Liver (tissue), 2 donors: ENCODE measurements around the gene GUK1.

Source experiments
- TF ChIP-seq, protein P1 (sequence below): fragments of 150-350 bp; IDR thresholded peaks from 2 replicates; pipeline ENCODE4 v1.5.1; 2017; ENCODE audit warnings: improper control_type of control experiment, low read depth, low read length; ENCODE audit not compliant: missing input control
- TF ChIP-seq, protein P2 (sequence below): IDR thresholded peaks from 2 replicates; pipeline ENCODE4 v1.6.1; 2016; ENCODE audit warnings: antibody characterized with exemption
- donor health status: healthy.

DNA sequence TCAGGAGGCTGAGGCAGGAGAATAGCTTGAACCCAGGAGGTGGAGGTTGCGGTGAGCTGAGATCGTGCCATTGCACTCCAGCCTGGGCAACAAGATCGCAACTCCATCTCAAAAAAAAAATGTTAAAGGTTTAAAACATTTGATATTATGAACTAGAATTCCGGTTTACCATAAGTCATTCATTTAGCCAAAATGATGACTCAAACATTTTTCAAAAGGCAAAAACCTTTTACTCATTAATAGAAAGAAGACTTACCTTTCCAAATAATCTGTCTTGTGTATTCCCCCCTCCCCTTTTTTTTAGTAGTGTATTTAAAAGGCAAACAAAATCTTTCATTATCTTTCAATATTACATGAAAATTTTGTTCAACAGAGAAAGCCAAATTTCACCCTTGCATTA lies 22.7 kb upstream of the GUK1 start:
- TF ChIP-seq, protein P1, sequence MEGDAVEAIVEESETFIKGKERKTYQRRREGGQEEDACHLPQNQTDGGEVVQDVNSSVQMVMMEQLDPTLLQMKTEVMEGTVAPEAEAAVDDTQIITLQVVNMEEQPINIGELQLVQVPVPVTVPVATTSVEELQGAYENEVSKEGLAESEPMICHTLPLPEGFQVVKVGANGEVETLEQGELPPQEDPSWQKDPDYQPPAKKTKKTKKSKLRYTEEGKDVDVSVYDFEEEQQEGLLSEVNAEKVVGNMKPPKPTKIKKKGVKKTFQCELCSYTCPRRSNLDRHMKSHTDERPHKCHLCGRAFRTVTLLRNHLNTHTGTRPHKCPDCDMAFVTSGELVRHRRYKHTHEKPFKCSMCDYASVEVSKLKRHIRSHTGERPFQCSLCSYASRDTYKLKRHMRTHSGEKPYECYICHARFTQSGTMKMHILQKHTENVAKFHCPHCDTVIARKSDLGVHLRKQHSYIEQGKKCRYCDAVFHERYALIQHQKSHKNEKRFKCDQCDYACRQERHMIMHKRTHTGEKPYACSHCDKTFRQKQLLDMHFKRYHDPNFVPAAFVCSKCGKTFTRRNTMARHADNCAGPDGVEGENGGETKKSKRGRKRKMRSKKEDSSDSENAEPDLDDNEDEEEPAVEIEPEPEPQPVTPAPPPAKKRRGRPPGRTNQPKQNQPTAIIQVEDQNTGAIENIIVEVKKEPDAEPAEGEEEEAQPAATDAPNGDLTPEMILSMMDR, result no peak
- TF ChIP-seq, protein P2, sequence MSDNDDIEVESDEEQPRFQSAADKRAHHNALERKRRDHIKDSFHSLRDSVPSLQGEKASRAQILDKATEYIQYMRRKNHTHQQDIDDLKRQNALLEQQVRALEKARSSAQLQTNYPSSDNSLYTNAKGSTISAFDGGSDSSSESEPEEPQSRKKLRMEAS, result no peak
